Tibial nerve (tissue), 4 donors: Measurements from ENCODE around the gene PHF14.

Experiments
- CTCF ChIP-seq, 5 experiments: fragments of 200-600 bp in 3 of 5; fragments of 450-650 bp in 2 of 5; sonication (generic) in 3 of 5; IDR thresholded peaks; one replicate each; pipeline ENCODE4 v1.5.1; 2016 to 2019; ENCODE audit warnings: antibody characterized with exemption in 5 of 5, mild to moderate bottlenecking in 3 of 5, moderate library complexity in 2 of 5
- EP300 ChIP-seq, 2 donors: sonication (generic); formaldehyde crosslinking; IDR thresholded peaks; one replicate each; pipeline ENCODE4 v1.6.1; 2017; ENCODE audit warnings: antibody characterized with exemption in 2 of 2, mild to moderate bottlenecking in 1 of 2
- POLR2A ChIP-seq, 2 donors: fragments of 450-650 bp; IDR thresholded peaks; one replicate each; pipeline ENCODE4 v1.6.1; 2017; ENCODE audit warnings: antibody characterized with exemption in 2 of 2, mild to moderate bottlenecking in 2 of 2, moderate library complexity in 2 of 2

GRCh38 chr7:11124856-11125559 lies 151.3 kb downstream of the PHF14 start:
- TF ChIP-seq CTCF (IDR thresholded peaks at IDR 0.05) (no peak), EP300 (IDR thresholded peaks at IDR 0.05) (no peak), POLR2A (IDR thresholded peaks at IDR 0.05) (no peak)
